Measurements from ENCODE around the gene NFIB. TPM values are rescaled to one million over a fixed set of nuclear protein-coding genes. Genes with fewer than 3 reads are reported as not detected.

Gene NFIB
- polyA plus RNA-seq, 3 donors = not detected

DNA sequence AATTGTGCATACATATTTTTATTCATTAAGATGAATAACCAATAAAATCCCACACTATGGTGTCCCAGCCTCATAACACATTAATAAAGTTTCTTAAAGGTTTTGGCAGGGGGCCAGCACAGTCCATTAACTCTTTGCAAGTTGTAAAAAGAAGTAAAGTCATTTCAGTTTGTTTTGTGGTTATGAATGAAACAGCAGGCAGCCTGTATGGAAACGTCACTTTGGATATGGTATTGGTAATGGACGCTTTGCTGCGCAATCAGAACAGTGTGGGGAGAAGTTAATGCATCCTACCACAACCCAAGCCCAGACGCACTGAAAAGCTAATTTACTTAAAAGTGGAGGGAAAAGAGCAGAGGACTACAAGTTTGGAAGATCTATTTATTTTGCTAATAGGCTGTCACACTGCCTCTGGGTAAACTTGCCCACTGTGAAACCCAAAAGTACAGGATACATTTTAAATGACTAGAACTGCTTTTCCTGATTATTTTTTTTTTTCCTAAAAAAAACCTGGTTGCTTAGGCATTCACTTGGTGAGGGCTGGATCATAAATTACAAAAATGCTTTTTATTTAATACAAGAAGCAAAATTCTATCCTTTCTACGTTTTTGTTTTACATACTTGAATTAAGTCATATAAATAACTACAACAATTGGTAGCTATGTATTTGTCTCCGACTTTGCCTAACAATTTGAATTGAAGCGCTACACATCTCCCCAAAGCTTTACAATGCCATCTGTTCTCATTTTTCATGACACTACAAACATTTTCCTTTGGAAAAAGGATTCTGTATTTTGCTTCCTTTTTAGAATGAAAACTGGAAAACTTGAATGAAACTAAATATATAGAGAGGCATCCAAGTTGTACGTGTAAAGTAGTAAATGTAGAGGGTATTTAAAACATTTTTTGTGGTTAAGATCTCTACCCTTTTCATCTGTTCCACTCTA lies 104.3 kb downstream of the NFIB start:
- H4K20me1 ChIP-seq (ENCODE audit: insufficient read depth, low read length) = no peaks in the 10 kb centered on the region
- intact Hi-C loops (cut with micrococcal nuclease) = no loop called here
- H3K4me2 ChIP-seq (replicated peaks; ENCODE audit: extremely low read depth, low read length, poor library complexity, severe bottlenecking) = no peak overlapping the region
- no peak overlapping the region for H2AFZ ChIP-seq (ENCODE audit: insufficient read depth, low read depth, low read length, poor library complexity, severe bottlenecking)
- DNase-seq = no peak
- H3K36me3 ChIP-seq (replicated peaks in 1 of 2; ENCODE audit: control insufficient read depth in 1 of 2, insufficient read depth in 2 of 2, low read length in 2 of 2) = no peaks in the 10 kb centered on the region
- no peak overlapping the region for H3K4me3 ChIP-seq (replicated peaks in 1 of 3; ENCODE audit: low read depth in 2 of 3, low read length in 3 of 3)
- H3K27ac Mint-ChIP-seq = no peak overlapping the region
- H3K4me1 Mint-ChIP-seq = no peaks in the 10 kb centered on the region
- H3K27ac ChIP-seq (ENCODE audit: low read depth in 1 of 2, low read length in 2 of 2) = no peak overlapping the region
- TF ChIP-seq, protein P1, sequence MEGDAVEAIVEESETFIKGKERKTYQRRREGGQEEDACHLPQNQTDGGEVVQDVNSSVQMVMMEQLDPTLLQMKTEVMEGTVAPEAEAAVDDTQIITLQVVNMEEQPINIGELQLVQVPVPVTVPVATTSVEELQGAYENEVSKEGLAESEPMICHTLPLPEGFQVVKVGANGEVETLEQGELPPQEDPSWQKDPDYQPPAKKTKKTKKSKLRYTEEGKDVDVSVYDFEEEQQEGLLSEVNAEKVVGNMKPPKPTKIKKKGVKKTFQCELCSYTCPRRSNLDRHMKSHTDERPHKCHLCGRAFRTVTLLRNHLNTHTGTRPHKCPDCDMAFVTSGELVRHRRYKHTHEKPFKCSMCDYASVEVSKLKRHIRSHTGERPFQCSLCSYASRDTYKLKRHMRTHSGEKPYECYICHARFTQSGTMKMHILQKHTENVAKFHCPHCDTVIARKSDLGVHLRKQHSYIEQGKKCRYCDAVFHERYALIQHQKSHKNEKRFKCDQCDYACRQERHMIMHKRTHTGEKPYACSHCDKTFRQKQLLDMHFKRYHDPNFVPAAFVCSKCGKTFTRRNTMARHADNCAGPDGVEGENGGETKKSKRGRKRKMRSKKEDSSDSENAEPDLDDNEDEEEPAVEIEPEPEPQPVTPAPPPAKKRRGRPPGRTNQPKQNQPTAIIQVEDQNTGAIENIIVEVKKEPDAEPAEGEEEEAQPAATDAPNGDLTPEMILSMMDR (IDR thresholded peaks at IDR 0.05) = no peak
- no peaks in the 10 kb centered on the region for H3K36me3 Mint-ChIP-seq
- no peaks in the 10 kb centered on the region for H3K4me1 ChIP-seq (ENCODE audit: control insufficient read depth in 1 of 2, insufficient read depth in 2 of 2, low read length in 2 of 2)
- WGBS (ENCODE audit: insufficient coverage) = no CpG with 5 or more reads among the region's 8 CpGs
- H3K4me3 Mint-ChIP-seq = no peak overlapping the region
- peaks cover 0 to 2% (median 0%) of the 10 kb centered on the region in 7 donors for H3K9me3 Mint-ChIP-seq
- peaks cover 0 to 1% (median 0%) of the 10 kb centered on the region in 3 donors for H3K27me3 Mint-ChIP-seq (ENCODE audit: low read depth in 3 of 3)
- H3K27me3 ChIP-seq (ENCODE audit: control insufficient read depth in 2 of 2, insufficient read depth in 2 of 2, low read length in 2 of 2) = no peaks in the 10 kb centered on the region
- peaks cover 0 to 2% of the 10 kb centered on the region in 2 donors for H3K9me3 ChIP-seq (replicated peaks in 1 of 2; ENCODE audit: control insufficient read depth in 1 of 2, insufficient read depth in 1 of 2, low read length in 2 of 2)
- H3K9ac ChIP-seq (ENCODE audit: insufficient read depth, low read length, poor library complexity, severe bottlenecking) = no peak overlapping the region
- H3K79me2 ChIP-seq (ENCODE audit: insufficient read depth, low read length) = no peaks in the 10 kb centered on the region

DNA sequence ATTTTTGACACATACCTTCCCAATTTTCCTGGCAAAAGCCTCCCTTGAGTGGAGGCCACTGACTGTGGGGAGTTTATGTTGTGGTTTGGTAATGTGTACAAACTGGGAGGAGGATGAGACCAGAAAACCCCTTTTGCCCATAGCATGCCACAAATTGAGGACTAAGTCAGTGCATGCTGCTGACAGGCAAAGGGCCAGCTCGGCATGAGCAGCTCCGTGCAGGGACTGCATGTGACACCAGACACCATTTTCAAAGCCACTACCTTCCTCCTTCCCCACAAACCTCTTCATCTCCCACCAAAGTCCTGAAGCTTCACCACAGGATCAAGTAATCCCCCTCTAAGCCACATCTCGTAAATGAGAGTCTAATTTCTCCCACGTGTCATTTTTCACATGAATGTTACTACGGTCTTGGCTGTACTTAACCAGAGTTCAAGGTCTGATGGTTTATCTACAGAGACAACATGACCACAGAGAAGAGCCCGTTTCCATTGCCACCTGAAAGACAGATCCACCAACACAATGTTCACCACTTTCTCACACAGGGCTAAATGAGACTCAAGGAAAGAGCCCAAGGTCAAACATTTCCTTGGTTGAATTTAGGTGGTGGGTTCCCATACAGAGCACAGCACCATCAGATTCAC lies 106.5 kb downstream of the NFIB start:
- Mint-ChIP-seq H3K4me1 (no peaks in the 10 kb centered on the region), H3K9me3 (peaks cover 0 to 13% (median 2%) of the 10 kb centered on the region in 7 donors), H3K4me3 (no peak overlapping the region), H3K27ac (no peak overlapping the region), H3K27me3 (ENCODE audit: low read depth in 3 of 3) (no peaks in the 10 kb centered on the region), H3K36me3 (no peaks in the 10 kb centered on the region)
- H3K9me3 ChIP-seq (replicated peaks in 1 of 2; ENCODE audit: control insufficient read depth in 1 of 2, insufficient read depth in 1 of 2, low read length in 2 of 2) = peaks cover 0 to 8% of the 10 kb centered on the region in 2 donors
- intact Hi-C loops (cut with micrococcal nuclease) = no loop called here
- TF ChIP-seq, protein P1 (IDR thresholded peaks at IDR 0.05) = no peak
- H4K20me1 ChIP-seq (ENCODE audit: insufficient read depth, low read length) = no peaks in the 10 kb centered on the region
- no peaks in the 10 kb centered on the region for H3K27me3 ChIP-seq (ENCODE audit: control insufficient read depth in 2 of 2, insufficient read depth in 2 of 2, low read length in 2 of 2)
- H3K27ac ChIP-seq (ENCODE audit: low read depth in 1 of 2, low read length in 2 of 2) = no peak overlapping the region
- H3K4me1 ChIP-seq (ENCODE audit: control insufficient read depth in 1 of 2, insufficient read depth in 2 of 2, low read length in 2 of 2) = no peaks in the 10 kb centered on the region
- no peaks in the 10 kb centered on the region for H3K79me2 ChIP-seq (ENCODE audit: insufficient read depth, low read length)
- WGBS (ENCODE audit: insufficient coverage) = 70% methylated on average over 5 of the region's 6 CpGs
- H3K36me3 ChIP-seq (replicated peaks in 1 of 2; ENCODE audit: control insufficient read depth in 1 of 2, insufficient read depth in 2 of 2, low read length in 2 of 2) = no peaks in the 10 kb centered on the region
- H2AFZ ChIP-seq (ENCODE audit: insufficient read depth, low read depth, low read length, poor library complexity, severe bottlenecking) = no peak overlapping the region
- no peak overlapping the region for H3K4me3 ChIP-seq (replicated peaks in 1 of 3; ENCODE audit: low read depth in 2 of 3, low read length in 3 of 3)
- DNase-seq = no peak
- no peak overlapping the region for H3K4me2 ChIP-seq (replicated peaks; ENCODE audit: extremely low read depth, low read length, poor library complexity, severe bottlenecking)
- H3K9ac ChIP-seq (ENCODE audit: insufficient read depth, low read length, poor library complexity, severe bottlenecking) = no peak overlapping the region

Measured in CD14-positive monocyte (primary cell).